ENCODE measurements around the gene FXYD1.
"Not testable (repeated sequence)": the region's sequence is repeated elsewhere in the genome, so short reads cannot be mapped to it uniquely, and the experiment has no call there.

GRCh38 chr19:35101949-35102348 lies 36.7 kb upstream of the FXYD1 start:
- not testable (repeated sequence) for TF ChIP-seq CTCF, POLR2A (IDR thresholded peaks at IDR 0.05)

All from esophagus squamous epithelium (tissue), 4 donors.